Effector memory CD4-positive, alpha-beta T cell (primary cell): ENCODE measurements around the gene SPON2.

Experiments
- DNase-seq, 3 donors: peaks; one replicate each; pipeline ENCODE4 v3.0.0-alpha.2; 2020
- H3K27ac ChIP-seq: 2 replicates; pipeline ENCODE4 v1.7.0; 2013; ENCODE audit warnings: mild to moderate bottlenecking, low read length, moderate library complexity; ENCODE audit not compliant: insufficient read depth, poor library complexity, severe bottlenecking
- H3K27me3 ChIP-seq: replicated peaks from 2 replicates; pipeline ENCODE4 v1.7.0; 2013; ENCODE audit warnings: mild to moderate bottlenecking, low read length; ENCODE audit not compliant: insufficient read depth, control insufficient read depth, poor library complexity, severe bottlenecking
- H3K36me3 ChIP-seq: 2 replicates; pipeline ENCODE4 v1.7.0; 2013; ENCODE audit warnings: mild to moderate bottlenecking, low read length, moderate library complexity; ENCODE audit not compliant: control insufficient read depth, insufficient read depth
- H3K4me1 ChIP-seq: 2 replicates; pipeline ENCODE4 v1.7.0; 2013; ENCODE audit warnings: low read length, mild to moderate bottlenecking; ENCODE audit not compliant: control insufficient read depth, insufficient read depth, poor library complexity, severe bottlenecking
- H3K4me3 ChIP-seq: 2 replicates; pipeline ENCODE4 v1.7.0; 2013; ENCODE audit warnings: low read length, low read depth, mild to moderate bottlenecking; ENCODE audit not compliant: insufficient read depth, poor library complexity, severe bottlenecking
- H3K9me3 ChIP-seq: 2 replicates; pipeline ENCODE4 v1.7.0; 2013; ENCODE audit warnings: mild to moderate bottlenecking, low read length, moderate library complexity; ENCODE audit not compliant: control insufficient read depth

SPON2 gene

GRCh38 chr4:1214101-1215095 is 42.0 kb upstream of the SPON2 start:
- Histone ChIP-seq H3K36me3 (peaks cover 48% of the 10 kb centered on the region), H3K4me1 (peaks cover 24% of the 10 kb centered on the region), H3K27ac (no peak overlapping the region)

GRCh38 chr4:1213336-1213995 is 41.1 kb upstream of the SPON2 start:
- H3K27ac ChIP-seq = no peak overlapping the region
- H3K27me3 ChIP-seq = no peaks in the 10 kb centered on the region
- peaks cover 20% of the 10 kb centered on the region for H3K4me1 ChIP-seq
- no peak overlapping the region for H3K4me3 ChIP-seq
- DNase-seq = no peak
- H3K9me3 ChIP-seq = no peaks in the 10 kb centered on the region
- peaks cover 48% of the 10 kb centered on the region for H3K36me3 ChIP-seq

More at GRCh38 chr4:1214101-1215095, 42.0 kb upstream of the SPON2 start:
- Histone ChIP-seq H3K4me3 (no peak overlapping the region), H3K9me3 (no peaks in the 10 kb centered on the region), H3K27me3 (no peaks in the 10 kb centered on the region)
- DNase-seq = no peak

- H3K4me1 ChIP-seq = peaks cover 19% of the 10 kb centered on the region
- H3K27me3 ChIP-seq = no peaks in the 10 kb centered on the region
- DNase-seq = no peak
- no peak overlapping the region for H3K27ac ChIP-seq
- no peak overlapping the region for H3K4me3 ChIP-seq
- no peaks in the 10 kb centered on the region for H3K9me3 ChIP-seq
- H3K36me3 ChIP-seq = peaks cover 48% of the 10 kb centered on the region
These were observed 40.4 kb upstream of the SPON2 start for GRCh38 chr4:1212546-1213335.

GRCh38 chr4:1211891-1212545 is 39.6 kb upstream of the SPON2 start:
- peaks cover 11% of the 10 kb centered on the region for H3K4me1 ChIP-seq
- no peak for DNase-seq
- peaks cover 48% of the 10 kb centered on the region for H3K36me3 ChIP-seq
- no peaks in the 10 kb centered on the region for H3K27me3 ChIP-seq
- no peak overlapping the region for H3K4me3 ChIP-seq
- no peak overlapping the region for H3K27ac ChIP-seq
- no peaks in the 10 kb centered on the region for H3K9me3 ChIP-seq

- H3K27me3 ChIP-seq = no peaks in the 10 kb centered on the region
- H3K4me3 ChIP-seq = no peak overlapping the region
- peaks cover 5% of the 10 kb centered on the region for H3K4me1 ChIP-seq
- peaks cover 48% of the 10 kb centered on the region for H3K36me3 ChIP-seq
- no peak overlapping the region for H3K27ac ChIP-seq
- no peaks in the 10 kb centered on the region for H3K9me3 ChIP-seq
- no peak for DNase-seq
These were observed 39.0 kb upstream of the SPON2 start for GRCh38 chr4:1211371-1211770.

- Histone ChIP-seq H3K36me3 (peaks cover 46% of the 10 kb centered on the region), H3K4me1 (peaks cover under 1% of the 10 kb centered on the region), H3K27ac (no peak overlapping the region), H3K27me3 (no peaks in the 10 kb centered on the region), H3K9me3 (no peaks in the 10 kb centered on the region), H3K4me3 (no peak overlapping the region)
- no peak for DNase-seq
These were observed 38.6 kb upstream of the SPON2 start for GRCh38 chr4:1210971-1211370.

GRCh38 chr4:1210241-1210841 is 38.0 kb upstream of the SPON2 start:
- no peak overlapping the region for H3K27ac ChIP-seq
- peaks cover 40% of the 10 kb centered on the region for H3K36me3 ChIP-seq
- no peak overlapping the region for H3K4me3 ChIP-seq
- no peaks in the 10 kb centered on the region for H3K9me3 ChIP-seq
- no peak for DNase-seq
- H3K27me3 ChIP-seq = no peaks in the 10 kb centered on the region
- H3K4me1 ChIP-seq = no peaks in the 10 kb centered on the region

GRCh38 chr4:1209821-1210220 is 37.4 kb upstream of the SPON2 start:
- H3K9me3 ChIP-seq = no peaks in the 10 kb centered on the region
- H3K4me1 ChIP-seq = no peaks in the 10 kb centered on the region
- H3K36me3 ChIP-seq = peaks cover 35% of the 10 kb centered on the region
- no peak for DNase-seq
- H3K27me3 ChIP-seq = no peaks in the 10 kb centered on the region
- H3K27ac ChIP-seq = no peak overlapping the region
- no peak overlapping the region for H3K4me3 ChIP-seq

GRCh38 chr4:1208970-1209704 is 36.8 kb upstream of the SPON2 start:
- H3K9me3 ChIP-seq = no peaks in the 10 kb centered on the region
- no peaks in the 10 kb centered on the region for H3K4me1 ChIP-seq
- no peak for DNase-seq
- no peak overlapping the region for H3K4me3 ChIP-seq
- no peaks in the 10 kb centered on the region for H3K27me3 ChIP-seq
- no peak overlapping the region for H3K27ac ChIP-seq
- H3K36me3 ChIP-seq = peaks cover 30% of the 10 kb centered on the region
